KMS-11 (cell line): ENCODE measurements around the gene RHBDF2.

Experiments used
- H2AFZ ChIP-seq: fragments of 200-600 bp; sonication (generic); 2 replicates; pipeline ENCODE4 v1.6.1; 2016; ENCODE audit warnings: antibody characterized with exemption, mixed run types, low read depth
- H3K27ac ChIP-seq: fragments of 200-600 bp; sonication (generic); 2 replicates; pipeline ENCODE4 v1.6.1; 2016; ENCODE audit warnings: mild to moderate bottlenecking, mixed run types
- H3K27me3 ChIP-seq: fragments of 200-600 bp; sonication (generic); 2 replicates; pipeline ENCODE4 v1.6.1; 2017; ENCODE audit warnings: mild to moderate bottlenecking, low read depth, mixed run types, moderate library complexity; ENCODE audit not compliant: insufficient read depth
- H3K36me3 ChIP-seq: fragments of 200-600 bp; sonication (generic); 2 replicates; pipeline ENCODE4 v1.6.1; 2017; ENCODE audit warnings: mild to moderate bottlenecking, mixed run types; ENCODE audit not compliant: insufficient read depth
- H3K4me1 ChIP-seq: fragments of 200-600 bp; sonication (generic); 2 replicates; pipeline ENCODE4 v1.6.1; 2016; ENCODE audit warnings: mild to moderate bottlenecking, low read depth, mixed run types; ENCODE audit not compliant: poor library complexity, severe bottlenecking
- H3K4me2 ChIP-seq: fragments of 200-600 bp; sonication (generic); 2 replicates; pipeline ENCODE4 v1.7.0; 2016; ENCODE audit warnings: mild to moderate bottlenecking, mixed run types
- H3K4me3 ChIP-seq: fragments of 200-600 bp; sonication (generic); IDR thresholded peaks from 2 replicates; pipeline ENCODE4 v1.6.1; 2017; ENCODE audit warnings: low read depth, low read length, mixed read lengths; ENCODE audit not compliant: insufficient read depth
- H3K79me2 ChIP-seq: fragments of 200-600 bp; sonication (generic); 2 replicates; pipeline ENCODE4 v1.6.1; 2016; ENCODE audit warnings: low read depth, mixed run types; ENCODE audit not compliant: insufficient read depth
- H3K9ac ChIP-seq: fragments of 200-600 bp; sonication (generic); 2 replicates; pipeline ENCODE4 v1.6.1; 2016; ENCODE audit warnings: mild to moderate bottlenecking, mixed run types
- H4K20me1 ChIP-seq: fragments of 200-600 bp; sonication (generic); 2 replicates; pipeline ENCODE4 v1.6.1; 2016; ENCODE audit warnings: mild to moderate bottlenecking, mixed run types; ENCODE audit not compliant: insufficient read depth
- CTCF ChIP-seq: fragments of 200-600 bp; sonication (generic); conservative IDR thresholded peaks from 2 replicates; pipeline ENCODE4 v1.6.1; 2017; ENCODE audit warnings: low read depth, mild to moderate bottlenecking, antibody characterized with exemption, low read length, moderate library complexity, mixed read lengths

Gene RHBDF2

GRCh38 chr17:76501018-76501826 lies at the start of gene RHBDF2:
Gene RHBDF2 (minus strand): TSS chr17:76501423. CDS start chr17:76481524, 19,899 bp downstream.
- H2AFZ ChIP-seq = peak within 1 kb of the TSS; percentile 72

GRCh38 chr17:76549539-76549938 lies 48.3 kb upstream of the RHBDF2 start:
- Histone ChIP-seq H2AFZ (no peak overlapping the region), H3K9ac (no peak overlapping the region), H3K4me1 (no peaks in the 10 kb centered on the region), H4K20me1 (no peaks in the 10 kb centered on the region), H3K27ac (no peak overlapping the region), H3K4me2 (no peak overlapping the region), H3K4me3 (no peak overlapping the region), H3K27me3 (no peaks in the 10 kb centered on the region; the same call in 1 of the 2 replicates), H3K79me2 (no peaks in the 10 kb centered on the region), H3K36me3 (no peaks in the 10 kb centered on the region)
- TF ChIP-seq CTCF = no peak

More at GRCh38 chr17:76501018-76501826, at the start of gene RHBDF2:
- H3K4me2 ChIP-seq = peak within 1 kb of the TSS; percentile 88
- H3K79me2 ChIP-seq = peaks cover 44% of the 10 kb centered on the region; the same call in 1 of the 2 replicates
- H3K27ac ChIP-seq = peak within 1 kb of the TSS; percentile 17; the same call in 1 of the 2 replicates
- no peaks in the 10 kb centered on the region for H3K27me3 ChIP-seq
- no peak within 1 kb of the TSS for H3K4me3 ChIP-seq
- no peaks in the 10 kb centered on the region for H3K36me3 ChIP-seq
- H3K4me1 ChIP-seq = peaks cover 60% of the 10 kb centered on the region
- peak within 1 kb of the TSS; percentile 76 for H3K9ac ChIP-seq
- TF ChIP-seq CTCF = no peak
- H4K20me1 ChIP-seq = no peaks in the 10 kb centered on the region

GRCh38 chr17:76549215-76549518 lies 47.9 kb upstream of the RHBDF2 start:
- Histone ChIP-seq H4K20me1 (no peaks in the 10 kb centered on the region), H3K27ac (no peak overlapping the region), H3K27me3 (peaks cover 2% of the 10 kb centered on the region; the same call in 1 of the 2 replicates), H3K79me2 (no peaks in the 10 kb centered on the region), H3K4me2 (no peak overlapping the region), H3K4me1 (no peaks in the 10 kb centered on the region), H3K4me3 (no peak overlapping the region), H2AFZ (no peak overlapping the region), H3K9ac (no peak overlapping the region), H3K36me3 (no peaks in the 10 kb centered on the region)
- no peak for TF ChIP-seq CTCF

GRCh38 chr17:76548378-76549214 lies 47.4 kb upstream of the RHBDF2 start:
- Histone ChIP-seq H2AFZ (no peak overlapping the region), H3K27me3 (peaks cover 7% of the 10 kb centered on the region), H3K4me3 (no peak overlapping the region), H4K20me1 (no peaks in the 10 kb centered on the region), H3K36me3 (no peaks in the 10 kb centered on the region), H3K79me2 (no peaks in the 10 kb centered on the region), H3K4me2 (no peak overlapping the region), H3K4me1 (no peaks in the 10 kb centered on the region), H3K27ac (no peak overlapping the region), H3K9ac (no peak overlapping the region)
- no peak for TF ChIP-seq CTCF
